ENCODE measurements around the gene GPAT3.
"Not testable (repeated sequence)": the region's sequence is repeated elsewhere in the genome, so short reads cannot be mapped to it uniquely, and the experiment has no call there.

The GPAT3 gene

DNA sequence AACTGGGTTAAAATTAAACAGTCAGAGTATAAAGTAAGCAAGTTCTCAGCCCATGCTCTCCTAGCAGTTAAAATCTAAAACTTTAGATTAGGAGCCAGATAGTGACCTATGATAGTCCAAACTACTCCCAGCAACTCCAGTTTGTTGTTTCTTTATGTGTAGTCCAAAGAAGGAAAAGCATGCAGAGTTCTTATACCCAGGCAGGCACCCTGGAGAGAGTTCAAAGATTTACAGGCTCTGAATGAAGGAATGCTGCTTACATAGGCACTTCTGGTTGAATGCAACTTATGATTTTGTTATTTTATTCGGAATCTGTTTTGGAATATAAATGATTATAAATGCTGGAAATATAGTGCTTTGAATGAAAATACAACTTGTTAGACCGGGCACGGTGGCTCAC lies 67.2 kb downstream of the GPAT3 start:
- no peak for DNase-seq (ENCODE audit: low read depth in 2 of 2)

DNA sequence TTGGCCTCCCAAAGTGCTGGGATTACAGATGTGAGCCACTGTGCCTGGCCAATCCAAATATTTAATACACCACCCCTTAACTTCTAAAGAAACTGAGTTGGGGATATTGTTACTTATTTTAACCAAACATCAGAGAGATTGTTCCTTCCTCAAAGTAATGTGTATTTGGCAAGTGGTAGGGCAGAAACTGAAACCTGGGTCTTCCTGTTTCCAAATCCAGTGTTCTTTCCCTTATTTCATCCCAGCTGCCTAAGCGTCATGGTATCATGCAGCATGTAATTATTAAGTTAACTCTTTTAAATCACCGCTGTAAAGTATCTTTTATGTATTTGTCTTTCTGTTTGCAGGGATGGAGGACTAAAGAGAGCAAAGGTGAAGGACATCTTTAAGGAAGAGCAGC lies 68.4 kb downstream of the GPAT3 start:
- DNase-seq (ENCODE audit: low read depth in 2 of 2): no peak

DNA sequence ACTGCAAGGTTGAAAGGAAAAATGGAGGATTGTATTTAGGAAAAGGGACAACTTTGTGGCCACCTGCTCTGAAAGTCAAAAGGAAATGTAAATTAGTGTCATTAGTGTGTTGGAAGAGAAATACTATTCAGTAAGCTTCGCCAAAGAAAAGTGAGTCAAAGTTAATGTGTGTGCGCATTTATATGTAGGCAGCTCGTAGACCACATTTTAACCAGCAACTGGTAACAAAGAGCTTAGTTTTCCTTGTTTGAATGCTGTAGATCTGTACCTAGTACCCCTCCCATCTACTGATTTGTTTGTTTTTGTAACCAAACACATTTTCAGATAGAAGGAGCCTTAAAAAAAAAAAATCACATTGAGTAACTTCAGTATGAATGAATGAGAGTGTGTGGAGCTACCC lies 69.3 kb downstream of the GPAT3 start:
- no peak for DNase-seq (ENCODE audit: low read depth in 2 of 2)

DNA sequence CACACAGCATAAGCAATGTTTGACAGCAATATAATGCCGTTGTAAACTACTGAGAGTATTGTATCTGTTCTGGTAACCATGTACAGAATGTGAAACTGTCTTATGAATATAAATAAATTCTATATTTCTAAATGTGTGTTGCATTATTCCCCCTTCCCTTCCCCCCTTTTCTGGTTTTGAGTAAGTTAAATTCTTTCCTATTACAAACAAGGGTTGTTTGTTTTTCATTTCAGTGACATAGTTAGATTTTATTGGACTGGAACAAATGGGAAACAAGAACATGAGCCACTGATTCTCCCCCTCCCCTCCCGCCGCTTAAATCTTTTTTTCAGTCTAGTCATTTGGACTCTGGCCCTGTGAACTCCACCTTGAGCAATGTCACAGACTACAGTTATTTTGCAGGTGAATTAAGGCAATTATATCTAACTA lies 69.8 kb downstream of the GPAT3 start:
- no peak for DNase-seq (ENCODE audit: low read depth in 2 of 2)

DNA sequence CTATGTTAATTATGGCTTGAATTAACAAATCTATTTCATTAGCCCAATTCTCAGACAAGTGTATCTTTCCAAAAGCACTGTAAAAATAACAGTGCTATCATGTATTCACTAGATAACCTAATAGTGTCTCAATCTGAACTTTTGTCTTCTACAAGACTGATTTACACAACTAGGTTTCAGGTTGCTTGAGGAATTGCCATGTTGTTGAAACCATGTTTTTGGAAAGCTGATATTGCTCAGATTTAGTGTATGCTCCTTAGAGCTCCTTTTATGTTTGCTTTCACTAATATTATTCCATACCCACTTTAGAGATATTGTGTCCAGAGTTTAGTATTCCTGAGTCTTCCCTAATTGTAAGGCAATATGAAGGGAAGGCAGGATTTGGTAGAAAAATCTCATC lies 70.6 kb downstream of the GPAT3 start:
- no peak for DNase-seq (ENCODE audit: low read depth in 2 of 2)

DNA sequence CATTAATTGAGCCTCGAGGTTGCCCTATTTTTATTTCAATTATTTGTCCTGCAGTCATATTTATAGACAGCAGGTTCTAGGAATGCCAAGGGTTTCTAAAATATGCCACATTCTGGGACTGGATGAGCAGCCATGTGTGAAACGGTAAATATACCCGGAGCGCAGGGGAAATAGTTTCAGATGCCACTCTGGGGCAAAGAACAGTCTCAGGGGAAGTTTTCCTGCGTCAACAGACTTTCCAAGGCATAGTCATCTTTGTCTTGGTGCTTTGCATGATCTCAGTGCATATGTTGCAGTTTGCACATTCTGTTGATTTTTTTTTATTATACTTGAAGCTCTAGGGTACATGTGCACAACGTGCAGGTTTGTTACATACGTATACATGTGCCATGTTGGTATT lies 71.0 kb downstream of the GPAT3 start:
- no peak for DNase-seq (ENCODE audit: low read depth in 2 of 2)

DNA sequence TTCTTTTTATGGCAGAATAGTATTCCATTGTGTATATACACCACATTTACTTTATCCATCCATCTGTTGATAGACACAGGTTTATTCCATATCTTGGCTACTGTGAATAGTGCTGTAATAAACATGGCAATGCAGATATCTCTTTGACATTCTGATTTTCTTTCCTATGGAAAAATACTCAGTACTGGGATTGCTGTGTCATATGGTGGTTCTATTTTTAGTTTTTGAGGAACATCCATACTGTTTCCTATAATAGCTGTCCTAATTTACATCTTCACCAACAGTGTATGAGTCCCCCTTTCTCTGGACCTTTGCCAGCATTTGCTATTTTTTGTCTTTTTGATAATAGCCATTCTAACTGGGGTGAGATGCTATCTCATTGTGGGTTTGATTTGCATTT lies 73.5 kb downstream of the GPAT3 start:
- no peak for DNase-seq (ENCODE audit: low read depth in 2 of 2)

DNA sequence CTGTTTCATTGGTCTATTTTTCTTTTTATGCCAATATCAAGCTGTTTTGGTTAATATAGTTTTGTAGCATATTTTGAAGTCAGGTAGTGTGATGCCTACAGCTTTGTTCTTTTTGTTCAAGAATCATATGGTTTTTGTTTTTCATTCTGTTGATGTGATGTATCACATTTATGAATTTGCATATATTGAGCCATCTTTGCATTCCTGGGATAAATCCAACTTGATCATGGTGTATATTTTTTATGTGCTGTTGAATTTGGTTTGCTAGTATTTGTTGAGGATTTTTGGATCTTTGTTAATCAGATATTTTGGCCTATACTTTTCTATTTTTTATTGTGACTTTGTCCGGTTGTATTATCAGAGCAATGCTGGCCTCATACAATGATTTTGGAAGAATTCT lies 74.8 kb downstream of the GPAT3 start:
- no peak for DNase-seq (ENCODE audit: low read depth in 2 of 2)

DNA sequence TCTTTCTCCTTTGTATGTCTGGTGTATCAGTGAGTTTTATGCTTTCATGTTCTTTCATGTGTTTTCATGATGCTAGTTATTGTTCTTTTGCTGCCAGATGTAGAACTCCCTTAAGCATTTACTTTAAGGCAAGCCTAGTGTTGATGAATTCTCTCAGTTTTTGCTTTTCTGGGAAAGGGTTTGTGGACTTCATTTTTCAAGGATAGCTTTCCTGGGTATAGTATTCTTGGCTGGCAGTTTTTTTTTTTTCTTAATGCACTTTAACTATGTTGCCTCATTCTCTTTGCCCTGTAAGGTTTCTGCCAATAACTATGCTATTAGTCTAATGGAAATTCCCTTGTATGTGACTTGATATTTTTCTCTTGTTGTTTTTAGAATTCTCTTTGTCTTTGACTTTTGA lies 77.1 kb downstream of the GPAT3 start:
- DNase-seq (ENCODE audit: low read depth in 2 of 2): no peak

DNA sequence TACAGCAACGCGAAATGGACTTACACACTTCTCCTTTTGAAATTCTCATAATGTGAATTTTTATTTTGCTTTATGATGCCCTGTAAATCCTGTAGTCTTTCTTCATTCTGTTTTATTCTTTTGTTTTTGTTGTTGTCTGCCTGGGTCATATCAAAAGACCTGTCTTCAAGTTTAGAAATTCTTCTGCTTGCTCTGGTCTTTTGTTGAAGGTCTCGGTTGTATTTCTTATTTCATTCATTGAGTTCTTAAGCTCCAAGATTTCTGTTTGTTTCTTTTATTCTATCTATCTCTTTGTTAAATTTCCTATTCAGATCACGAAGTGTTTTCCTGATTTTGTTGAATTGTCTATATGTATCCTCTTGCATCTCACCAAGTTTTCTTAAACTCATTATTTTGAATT lies 78.1 kb downstream of the GPAT3 start:
- DNase-seq (ENCODE audit: low read depth in 2 of 2): no peak

DNA sequence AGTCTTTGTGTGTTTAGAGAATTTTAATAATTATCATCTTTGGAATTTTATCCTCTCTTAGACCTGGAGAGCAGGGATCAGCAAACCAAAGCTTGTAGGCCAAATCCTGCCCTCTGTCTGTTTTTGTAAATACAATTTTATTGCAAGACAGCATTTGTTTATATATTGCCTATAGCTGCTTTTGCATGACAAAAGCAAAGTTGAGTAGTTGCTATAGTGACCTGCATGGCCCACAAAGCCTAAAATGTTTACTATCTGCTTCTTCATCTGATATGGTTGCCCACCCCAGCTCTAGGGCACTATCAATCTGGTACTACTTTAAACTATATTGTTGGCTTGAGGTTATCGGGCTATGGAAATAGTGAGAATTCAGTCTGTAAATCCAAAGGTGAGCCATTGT lies 80.3 kb downstream of the GPAT3 start:
- DNase-seq (ENCODE audit: low read depth in 2 of 2): no peak

DNA sequence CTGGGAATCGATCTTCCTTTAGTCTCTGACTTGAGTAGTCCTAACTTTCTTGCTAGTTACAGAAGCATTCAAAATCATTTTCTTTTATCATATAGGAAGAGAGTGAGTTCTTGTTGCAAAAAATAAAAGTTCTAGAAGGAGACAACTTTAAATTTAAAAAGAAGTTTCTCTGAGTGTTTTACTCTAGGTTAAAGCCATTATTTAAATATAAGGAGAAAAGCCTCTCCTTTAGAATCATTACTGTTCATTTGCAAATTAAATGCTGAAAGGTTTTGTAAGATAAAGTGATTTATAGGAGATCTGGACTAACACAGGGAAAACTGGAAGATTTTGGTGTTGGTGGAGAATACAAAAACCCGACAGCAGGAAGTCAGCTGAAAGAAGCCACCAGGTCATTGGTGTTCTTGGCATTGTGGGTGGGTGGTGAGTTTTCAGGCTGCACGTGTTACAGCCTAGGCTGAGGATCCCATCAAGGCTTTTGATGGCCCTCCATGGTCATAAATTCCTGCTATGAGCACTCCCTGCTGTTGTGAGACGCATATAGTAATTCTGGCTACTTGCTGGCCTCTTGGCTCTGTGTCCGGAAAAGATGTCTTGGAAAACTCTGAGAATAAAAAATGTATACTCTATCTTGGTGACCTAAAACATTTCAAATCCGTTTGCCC lies 81.6 kb downstream of the GPAT3 start:
- DNase-seq (ENCODE audit: low read depth in 2 of 2): no peak

DNA sequence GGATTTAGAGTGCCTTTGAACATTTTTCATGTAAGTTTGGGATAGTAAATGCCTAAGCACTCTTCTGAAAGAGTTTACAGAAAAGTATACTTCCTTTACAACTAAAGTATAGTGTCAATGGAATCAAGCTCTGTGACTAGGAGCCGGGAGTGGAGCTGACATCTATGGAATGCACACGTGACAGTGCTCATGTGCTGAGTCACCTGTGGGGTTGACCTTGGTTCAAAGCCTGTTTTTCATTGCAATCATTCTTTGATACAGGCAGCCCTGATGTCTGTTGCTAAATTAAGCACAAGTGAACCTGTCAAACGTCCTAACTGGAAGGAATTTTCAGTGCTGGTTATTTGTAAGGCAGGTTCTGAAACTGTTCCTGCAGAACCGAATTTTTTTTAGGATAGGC lies 82.5 kb downstream of the GPAT3 start:
- DNase-seq (ENCODE audit: low read depth in 2 of 2): no peak

DNA sequence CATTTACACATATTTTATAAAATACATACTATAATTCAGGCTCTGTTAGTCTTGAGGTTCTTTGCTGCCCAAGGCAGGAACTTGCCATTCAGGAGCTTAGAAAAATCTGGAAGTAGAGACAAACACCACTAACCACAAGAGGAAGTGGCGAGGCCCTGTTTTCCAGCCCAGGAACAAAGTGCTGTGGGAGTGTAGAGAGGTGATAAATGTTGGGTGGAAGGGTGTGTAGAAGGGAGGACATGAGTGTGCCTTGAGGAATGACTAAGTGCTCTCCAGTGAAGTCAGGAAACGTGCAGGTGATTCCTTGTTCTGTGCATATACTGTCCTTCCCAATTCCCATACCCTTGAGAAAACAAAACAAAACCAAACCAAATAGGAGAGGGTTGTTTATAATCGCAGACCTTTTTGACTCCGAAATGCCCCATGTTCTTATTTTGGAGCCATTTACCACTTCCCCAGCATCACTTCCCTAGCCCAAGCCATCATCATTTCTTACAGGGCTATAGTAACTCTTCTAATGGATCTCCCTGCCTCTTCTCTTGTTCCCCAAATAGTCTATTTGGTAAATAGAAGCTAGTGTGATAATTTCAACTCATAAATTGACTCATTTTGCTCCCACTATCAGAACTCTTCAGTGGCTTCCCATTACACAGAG lies 83.2 kb downstream of the GPAT3 start:
- no peak for DNase-seq (ENCODE audit: low read depth in 2 of 2)

DNA sequence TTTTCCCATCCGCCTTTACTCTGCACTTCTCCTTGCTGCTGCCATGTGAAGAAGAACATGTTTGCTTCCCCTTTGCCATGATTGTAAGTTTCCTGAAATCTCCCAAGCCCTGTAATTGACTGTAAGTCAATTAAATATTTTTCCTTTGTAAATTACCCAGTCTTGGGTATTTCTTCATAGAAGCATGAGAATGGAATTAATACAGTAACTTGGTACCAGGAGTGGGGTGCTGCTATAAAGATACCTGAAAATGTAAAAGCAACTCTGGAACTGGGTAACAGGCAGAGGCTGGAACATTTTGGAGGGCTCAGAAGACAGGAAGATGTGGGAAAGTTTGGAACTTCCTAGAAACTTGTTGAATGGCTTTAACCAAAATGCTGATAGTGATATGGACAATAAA lies 86.2 kb downstream of the GPAT3 start:
- not testable (repeated sequence) for DNase-seq (ENCODE audit: low read depth in 2 of 2)

DNA sequence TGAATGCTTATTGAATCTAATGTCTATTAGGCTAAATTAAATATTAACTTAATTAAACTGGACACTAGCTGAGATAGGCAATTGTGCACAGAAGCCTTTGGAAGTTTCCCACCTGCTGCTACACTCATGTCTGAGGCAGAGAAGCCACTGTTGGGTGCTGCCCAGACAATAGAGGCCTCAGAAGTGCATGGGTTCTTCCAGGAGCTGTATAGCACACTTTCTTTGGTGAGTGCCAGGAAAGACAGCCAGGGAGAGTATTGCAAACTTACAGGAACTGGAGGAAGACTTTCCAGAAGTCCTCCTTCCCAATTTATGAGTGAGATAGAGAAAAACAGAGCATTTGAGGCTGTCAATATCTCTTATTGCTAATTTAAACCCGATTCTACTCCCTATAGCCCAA lies 89.9 kb downstream of the GPAT3 start:
- no peak for DNase-seq (ENCODE audit: low read depth in 2 of 2)

DNA sequence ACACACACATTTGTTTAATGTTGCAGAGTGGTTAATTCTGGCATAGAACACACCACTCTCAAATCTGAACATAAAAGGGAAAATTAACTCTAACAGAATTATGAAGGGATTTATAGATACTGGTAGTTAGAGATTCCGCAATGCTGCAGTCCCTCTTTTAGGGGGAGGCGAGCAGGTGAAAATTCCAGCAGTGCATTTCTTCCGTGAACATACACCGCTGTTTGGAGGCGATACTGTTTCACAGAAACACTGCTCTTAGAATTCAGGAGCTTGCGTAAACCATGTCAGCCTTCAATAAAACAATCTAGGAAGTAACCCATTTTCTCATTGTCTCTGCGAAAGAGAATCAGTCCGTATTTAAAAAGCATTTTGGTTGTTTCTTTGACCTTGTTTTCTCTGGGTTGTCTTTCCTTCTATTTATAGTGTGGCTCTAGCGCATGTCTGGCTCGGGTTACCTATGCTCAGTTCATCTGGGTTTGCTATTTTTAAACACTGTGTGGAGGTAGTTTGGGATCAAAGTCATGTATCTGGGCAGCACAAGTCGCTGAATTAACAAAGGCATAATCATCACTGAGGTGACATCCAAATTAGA lies 90.4 kb downstream of the GPAT3 start:
- DNase-seq (ENCODE audit: low read depth in 2 of 2): no peak

DNA sequence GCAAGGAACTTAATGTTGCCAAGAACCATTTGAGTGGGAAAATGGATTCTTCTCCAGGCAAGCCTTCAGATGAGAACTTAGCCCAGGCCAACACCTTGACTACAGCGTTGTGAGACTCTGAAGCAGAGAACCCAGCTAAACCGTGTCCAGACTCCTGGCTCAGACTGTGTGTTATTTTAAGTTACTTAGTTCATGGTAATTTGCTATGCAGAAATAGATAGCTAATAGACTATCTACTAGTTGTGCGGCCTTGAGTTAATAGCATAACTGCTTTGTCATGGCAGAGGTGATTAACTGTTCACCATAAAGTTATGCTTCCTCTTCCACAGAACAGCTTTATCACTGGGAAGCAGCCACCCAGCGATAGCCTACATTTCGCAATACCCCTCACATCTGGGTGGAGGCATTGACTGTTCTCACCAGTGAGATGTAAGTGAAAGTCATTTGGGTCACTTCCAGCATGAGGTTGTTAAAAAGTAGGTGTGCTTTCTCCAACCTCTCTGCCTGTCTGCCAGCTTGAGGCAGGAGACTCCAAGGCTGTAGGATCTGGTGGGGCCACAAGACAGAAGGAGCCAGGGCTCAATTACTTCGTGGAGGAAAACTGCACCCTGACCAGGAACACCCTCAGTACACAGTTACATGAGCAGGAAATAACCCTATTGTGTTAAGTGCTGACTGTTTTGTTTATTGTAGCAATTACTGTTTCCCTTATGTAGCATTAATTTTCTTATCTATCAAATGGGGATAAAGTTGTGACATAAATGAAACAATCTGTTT lies 94.2 kb downstream of the GPAT3 start:
- no peak for DNase-seq (ENCODE audit: low read depth in 2 of 2)

DNA sequence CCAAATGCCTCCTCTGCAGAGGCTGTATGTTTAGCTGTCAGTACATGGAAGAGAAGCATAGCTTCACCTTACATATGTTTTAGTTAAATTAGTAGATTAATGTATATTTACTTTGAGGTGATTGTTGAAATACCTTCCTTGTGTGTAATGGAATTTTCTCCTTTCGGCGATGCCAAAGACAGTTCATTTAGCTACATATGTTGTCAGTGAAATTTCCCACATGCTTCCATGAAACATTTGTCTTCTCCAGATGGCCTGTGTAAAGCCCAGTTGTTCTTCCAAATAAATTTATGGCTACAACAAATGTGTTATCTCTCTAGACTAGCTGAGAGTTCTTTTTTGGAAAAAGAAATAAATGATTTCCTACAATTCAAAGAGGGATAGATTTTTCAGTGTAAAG lies 95.2 kb downstream of the GPAT3 start:
- no peak for DNase-seq (ENCODE audit: low read depth in 2 of 2)

DNA sequence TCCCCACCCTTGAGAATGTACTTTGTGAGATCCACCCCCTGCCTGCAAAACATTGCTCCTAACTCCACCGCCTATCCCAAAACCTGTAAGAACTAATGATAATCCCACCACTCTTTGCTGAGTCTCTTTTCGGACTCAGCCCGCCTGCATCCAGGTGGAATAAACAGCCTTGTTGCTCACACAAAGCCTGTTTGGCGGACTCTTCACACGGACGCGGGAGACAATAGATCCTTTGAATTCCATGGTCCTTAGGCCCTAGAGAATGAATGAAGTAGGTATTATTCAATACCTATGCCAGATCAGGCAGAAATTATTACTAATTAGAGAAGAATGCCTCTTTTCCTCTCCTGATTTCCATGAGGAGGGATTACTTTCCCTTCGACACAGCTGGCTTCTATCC lies 101.0 kb downstream of the GPAT3 start:
- no peak for DNase-seq (ENCODE audit: low read depth in 2 of 2)

DNA sequence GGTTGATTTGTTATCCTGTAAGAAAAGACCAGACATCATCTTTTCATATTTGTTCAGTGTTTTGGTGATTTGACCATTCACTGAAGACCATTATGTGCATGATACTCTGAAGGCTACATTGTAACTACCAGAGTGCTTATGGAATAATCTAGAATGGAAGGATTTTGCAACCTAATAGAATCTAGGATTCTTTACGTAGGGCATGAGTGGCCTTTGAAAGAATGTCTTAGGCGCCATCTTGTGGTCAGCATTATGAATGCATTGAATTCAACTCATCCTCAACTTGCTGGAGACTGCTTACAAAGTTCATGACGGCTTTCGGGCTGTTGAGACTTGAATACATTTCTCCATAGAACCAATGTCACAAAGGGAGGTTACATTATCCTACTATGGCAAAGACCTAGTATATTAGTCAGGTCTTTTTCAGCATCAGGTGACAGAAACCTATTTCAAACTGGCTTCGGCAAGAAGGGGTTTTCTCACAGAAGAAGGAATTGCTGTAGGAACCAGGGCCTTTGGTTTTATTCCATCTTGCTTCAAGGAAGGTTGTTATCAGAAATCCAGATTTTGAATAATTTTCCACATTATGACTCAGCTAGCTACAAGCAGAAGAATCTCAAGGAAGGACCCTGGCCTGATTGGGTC lies 104.1 kb downstream of the GPAT3 start:
- DNase-seq (ENCODE audit: low read depth in 2 of 2): peak in 1 of 2 donors; percentile 8

DNA sequence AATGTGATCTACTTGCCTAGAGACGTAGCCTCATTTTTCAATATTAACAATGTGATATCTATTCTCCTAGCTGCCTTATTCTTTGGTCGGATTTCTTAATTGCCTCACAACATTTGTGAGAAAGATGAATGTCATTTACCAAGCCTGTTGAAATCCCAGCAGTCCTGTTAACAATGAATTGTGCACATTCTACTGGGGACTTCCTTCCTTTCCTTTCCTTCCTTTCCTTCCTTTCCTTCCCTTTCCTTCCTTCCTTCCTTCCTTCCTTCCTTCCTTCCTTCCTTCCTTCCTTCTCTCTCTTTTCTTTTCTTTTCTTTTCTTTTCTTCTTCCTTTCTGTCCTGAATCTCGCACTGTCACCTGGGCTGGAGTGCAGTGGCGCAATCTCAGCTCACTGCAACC lies 107.1 kb downstream of the GPAT3 start:
- no peak for DNase-seq (ENCODE audit: low read depth in 2 of 2)
